HEK293 (cell line): ENCODE data around the gene CHD2.

Source experiments
- ZNF133 ChIP-seq: fragments of 450-650 bp; formaldehyde crosslinking; IDR thresholded peaks from 2 replicates; pipeline ENCODE4 v1.5.1; 2016; ENCODE audit warnings: missing biosample characterization, missing genetic modification characterization
- ZNF391 ChIP-seq: fragments of 450-650 bp; formaldehyde crosslinking; IDR thresholded peaks from 2 replicates; pipeline ENCODE4 v1.5.1; 2016; ENCODE audit warnings: low read depth, missing biosample characterization, missing genetic modification characterization, borderline replicate concordance
- ZNF473 ChIP-seq: fragments of 450-650 bp; formaldehyde crosslinking; IDR thresholded peaks from 2 replicates; pipeline ENCODE4 v1.5.1; 2017; ENCODE audit warnings: missing biosample characterization, missing genetic modification characterization
- ZSCAN18 ChIP-seq: fragments of 450-650 bp; formaldehyde crosslinking; IDR thresholded peaks from 2 replicates; pipeline ENCODE4 v1.5.1; 2016; ENCODE audit warnings: missing biosample characterization, missing genetic modification characterization
- TF ChIP-seq, protein P1 (sequence below): fragments of 450-650 bp; formaldehyde crosslinking; IDR thresholded peaks from 2 replicates; pipeline ENCODE4 v1.5.1; 2016; ENCODE audit warnings: missing biosample characterization, missing genetic modification characterization

DNA sequence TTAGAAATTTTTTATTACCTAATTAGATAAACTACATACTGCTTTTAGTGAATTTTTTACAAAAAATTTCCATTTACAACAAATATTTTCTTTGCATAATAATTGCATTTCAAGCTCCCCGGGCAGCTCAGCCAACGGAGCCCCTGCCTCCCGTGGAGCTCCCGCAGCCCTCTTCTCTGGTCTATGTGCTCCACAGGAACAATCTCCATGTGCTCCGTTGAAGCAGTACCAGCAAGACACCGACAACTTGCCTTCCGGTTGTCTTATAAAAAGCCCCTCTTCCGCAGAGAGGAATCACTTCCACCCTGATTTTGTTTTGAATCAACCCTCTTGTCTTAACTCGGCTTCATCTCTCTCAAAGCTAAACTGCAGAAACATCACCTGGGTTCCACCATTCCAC is 46.9 kb upstream of the CHD2 start:
- TF ChIP-seq ZNF133 (tag by site-specific recombination) (no peak), ZSCAN18 (tag by site-specific recombination) (no peak), ZNF473 (tag by site-specific recombination) (no peak), ZNF391 (tag by site-specific recombination) (no peak)
- TF ChIP-seq, protein P1, sequence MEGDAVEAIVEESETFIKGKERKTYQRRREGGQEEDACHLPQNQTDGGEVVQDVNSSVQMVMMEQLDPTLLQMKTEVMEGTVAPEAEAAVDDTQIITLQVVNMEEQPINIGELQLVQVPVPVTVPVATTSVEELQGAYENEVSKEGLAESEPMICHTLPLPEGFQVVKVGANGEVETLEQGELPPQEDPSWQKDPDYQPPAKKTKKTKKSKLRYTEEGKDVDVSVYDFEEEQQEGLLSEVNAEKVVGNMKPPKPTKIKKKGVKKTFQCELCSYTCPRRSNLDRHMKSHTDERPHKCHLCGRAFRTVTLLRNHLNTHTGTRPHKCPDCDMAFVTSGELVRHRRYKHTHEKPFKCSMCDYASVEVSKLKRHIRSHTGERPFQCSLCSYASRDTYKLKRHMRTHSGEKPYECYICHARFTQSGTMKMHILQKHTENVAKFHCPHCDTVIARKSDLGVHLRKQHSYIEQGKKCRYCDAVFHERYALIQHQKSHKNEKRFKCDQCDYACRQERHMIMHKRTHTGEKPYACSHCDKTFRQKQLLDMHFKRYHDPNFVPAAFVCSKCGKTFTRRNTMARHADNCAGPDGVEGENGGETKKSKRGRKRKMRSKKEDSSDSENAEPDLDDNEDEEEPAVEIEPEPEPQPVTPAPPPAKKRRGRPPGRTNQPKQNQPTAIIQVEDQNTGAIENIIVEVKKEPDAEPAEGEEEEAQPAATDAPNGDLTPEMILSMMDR (tag by site-specific recombination), result no peak
